GM18517 (cell line): ENCODE measurements around the gene RECQL.
"Not testable (repeated sequence)": the region's sequence is repeated elsewhere in the genome, so short reads cannot be mapped to it uniquely, and the experiment has no call there.

Experiments used
- ATAC-seq: cut with Tn5 transposase; IDR thresholded peaks from one replicate; pipeline ENCODE4 v1.9.1; 2021; ENCODE audit warnings: mild to moderate bottlenecking, moderate library complexity; ENCODE audit not compliant: unreplicated experiment

Gene RECQL

GRCh38 chr12:21429994-21430393 lies 71.4 kb downstream of the RECQL start:
- no peak for ATAC-seq

- no peak for ATAC-seq
Observed at GRCh38 chr12:21428241-21428640, 73.2 kb downstream of the RECQL start.

GRCh38 chr12:21419009-21419699 lies 82.3 kb downstream of the RECQL start:
- ATAC-seq: not testable (repeated sequence)
